GM12891 (cell line): Measurements from ENCODE around the gene TRIM29.

ENCODE experiments used
- PAX5 ChIP-seq: IDR thresholded peaks from 2 replicates; pipeline ENCODE4 v1.6.1; 2011; ENCODE audit warnings: low read length, moderate library complexity, mild to moderate bottlenecking; ENCODE audit not compliant: insufficient read depth, severe bottlenecking
- POLR2A ChIP-seq: IDR thresholded peaks from 2 replicates; pipeline ENCODE4 v1.6.1; 2011; ENCODE audit warnings: low read depth, low read length, control low read depth
- POLR2AphosphoS5 ChIP-seq: IDR thresholded peaks from 2 replicates; pipeline ENCODE4 v1.6.1; 2011; ENCODE audit warnings: low read depth, low read length, control low read depth
- POU2F2 ChIP-seq: IDR thresholded peaks from 2 replicates; pipeline ENCODE4 v1.6.1; 2011; ENCODE audit warnings: low read depth, mild to moderate bottlenecking, control low read depth, low read length, moderate library complexity
- SPI1 ChIP-seq: IDR thresholded peaks from 2 replicates; pipeline ENCODE4 v1.6.1; 2011; ENCODE audit warnings: low read depth, low read length, control low read depth
- TAF1 ChIP-seq: IDR thresholded peaks from 2 replicates; pipeline ENCODE4 v1.6.1; 2011; ENCODE audit warnings: low read depth, low read length, control low read depth

- TF ChIP-seq POLR2AphosphoS5 (no peak), TAF1 (no peak), POLR2A (no peak), SPI1 (no peak), PAX5 (no peak), POU2F2 (no peak)
Measured at GRCh38 chr11:120061761-120062560, 76.0 kb downstream of the TRIM29 start.
